Rectal smooth muscle tissue (tissue), 1 donor: ENCODE measurements around the gene ADAMTS16.

Experiments
- H3K27ac ChIP-seq: one replicate; pipeline ENCODE4 v1.7.0; 2013; ENCODE audit warnings: low read depth, low read length, inconsistent platforms
- H3K27me3 ChIP-seq: one replicate; pipeline ENCODE4 v1.7.0; 2013; ENCODE audit warnings: low read length; ENCODE audit not compliant: control insufficient read depth, insufficient read depth
- H3K36me3 ChIP-seq: one replicate; pipeline ENCODE4 v1.7.0; 2013; ENCODE audit warnings: low read length; ENCODE audit not compliant: control insufficient read depth, insufficient read depth
- H3K4me1 ChIP-seq: one replicate; pipeline ENCODE4 v1.7.0; 2013; ENCODE audit warnings: low read length; ENCODE audit not compliant: control insufficient read depth, insufficient read depth
- H3K4me3 ChIP-seq: one replicate; pipeline ENCODE4 v1.7.0; 2013; ENCODE audit warnings: low read length
- H3K9ac ChIP-seq: one replicate; pipeline ENCODE4 v1.7.0; 2013; ENCODE audit warnings: low read length

Gene ADAMTS16

DNA sequence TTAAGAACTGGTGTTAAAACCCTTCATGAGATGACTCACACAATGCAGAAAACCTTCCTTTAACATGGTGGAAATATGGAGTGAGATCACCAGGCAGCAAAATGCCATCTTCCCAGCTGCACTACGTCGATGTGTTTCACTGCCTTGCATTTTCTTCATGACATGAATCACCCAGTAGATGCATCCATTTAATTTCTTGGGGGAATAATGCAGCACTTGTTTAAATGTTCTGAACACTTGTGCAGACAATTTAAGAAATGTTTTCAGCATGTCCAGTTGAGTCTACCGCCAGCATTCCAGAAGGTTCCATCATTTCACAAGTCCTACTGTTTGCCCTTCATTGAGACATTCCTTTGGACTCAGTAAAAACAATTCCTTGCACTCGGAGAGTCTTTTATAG lies 81.6 kb downstream of the ADAMTS16 start:
- Histone ChIP-seq H3K27me3 (no peaks in the 10 kb centered on the region), H3K4me1 (no peaks in the 10 kb centered on the region), H3K36me3 (no peaks in the 10 kb centered on the region), H3K4me3 (no peak overlapping the region), H3K27ac (no peak overlapping the region), H3K9ac (no peak overlapping the region)

DNA sequence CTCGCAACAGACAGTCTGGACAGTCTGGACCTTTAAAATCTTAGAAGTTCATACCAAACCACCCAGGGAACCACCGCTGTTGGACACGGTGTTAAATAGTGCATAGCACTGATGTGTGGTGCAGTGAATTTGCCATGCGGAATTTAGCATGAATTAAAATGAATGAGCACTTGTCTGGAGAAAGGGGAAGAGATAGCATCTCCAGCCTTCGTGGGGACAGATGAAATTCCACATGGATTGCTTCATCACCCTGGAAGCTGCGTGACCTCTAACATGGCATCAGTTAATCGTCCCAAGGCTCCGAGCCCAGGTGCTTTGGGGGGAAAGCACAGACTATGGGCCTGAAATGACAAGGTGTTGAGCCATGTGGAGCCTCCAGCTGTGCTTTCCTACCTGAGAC lies 91.4 kb downstream of the ADAMTS16 start:
- H3K9ac ChIP-seq = no peak overlapping the region
- no peak overlapping the region for H3K4me3 ChIP-seq
- H3K4me1 ChIP-seq = no peaks in the 10 kb centered on the region
- H3K27ac ChIP-seq = no peak overlapping the region
- H3K36me3 ChIP-seq = no peaks in the 10 kb centered on the region
- no peaks in the 10 kb centered on the region for H3K27me3 ChIP-seq

DNA sequence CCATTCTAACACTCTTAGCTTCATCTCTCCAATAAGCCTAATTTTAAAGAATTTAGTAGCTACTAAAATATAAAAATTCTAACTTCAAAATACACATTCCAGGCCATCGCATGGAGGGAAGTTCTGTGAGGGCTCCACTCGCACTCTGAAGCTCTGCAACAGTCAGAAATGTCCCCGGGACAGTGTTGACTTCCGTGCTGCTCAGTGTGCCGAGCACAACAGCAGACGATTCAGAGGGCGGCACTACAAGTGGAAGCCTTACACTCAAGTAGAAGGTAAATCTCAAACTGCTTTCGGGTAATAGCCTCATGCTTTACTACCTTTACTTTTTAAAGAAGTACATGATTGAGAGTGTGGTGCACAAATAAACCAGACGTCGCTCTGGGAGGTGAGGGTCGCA lies 94.8 kb downstream of the ADAMTS16 start:
- Histone ChIP-seq H3K4me3 (no peak overlapping the region), H3K27ac (no peak overlapping the region), H3K4me1 (no peaks in the 10 kb centered on the region), H3K27me3 (no peaks in the 10 kb centered on the region), H3K36me3 (no peaks in the 10 kb centered on the region), H3K9ac (no peak overlapping the region)

DNA sequence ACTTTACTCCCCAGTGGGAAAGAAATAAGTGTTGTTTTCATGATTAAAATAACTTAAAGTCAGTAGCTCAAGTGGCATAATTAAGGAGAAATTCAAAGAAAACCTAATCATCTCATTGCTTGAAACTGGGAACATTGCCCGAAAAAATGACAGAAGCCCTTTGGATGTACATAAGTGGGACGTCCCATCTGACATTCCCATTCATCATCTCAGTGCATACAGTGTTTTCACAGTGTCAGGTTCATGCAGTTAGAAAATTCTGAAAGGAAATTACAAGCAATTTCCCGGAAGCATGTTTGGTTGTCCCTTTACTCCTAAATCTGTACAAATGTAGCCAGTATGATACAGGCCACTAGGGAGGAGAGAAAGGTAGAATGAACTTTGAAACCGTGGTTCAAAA lies 95.6 kb downstream of the ADAMTS16 start:
- Histone ChIP-seq H3K9ac (no peak overlapping the region), H3K4me1 (no peaks in the 10 kb centered on the region), H3K27me3 (no peaks in the 10 kb centered on the region), H3K36me3 (no peaks in the 10 kb centered on the region), H3K27ac (no peak overlapping the region), H3K4me3 (no peak overlapping the region)

DNA sequence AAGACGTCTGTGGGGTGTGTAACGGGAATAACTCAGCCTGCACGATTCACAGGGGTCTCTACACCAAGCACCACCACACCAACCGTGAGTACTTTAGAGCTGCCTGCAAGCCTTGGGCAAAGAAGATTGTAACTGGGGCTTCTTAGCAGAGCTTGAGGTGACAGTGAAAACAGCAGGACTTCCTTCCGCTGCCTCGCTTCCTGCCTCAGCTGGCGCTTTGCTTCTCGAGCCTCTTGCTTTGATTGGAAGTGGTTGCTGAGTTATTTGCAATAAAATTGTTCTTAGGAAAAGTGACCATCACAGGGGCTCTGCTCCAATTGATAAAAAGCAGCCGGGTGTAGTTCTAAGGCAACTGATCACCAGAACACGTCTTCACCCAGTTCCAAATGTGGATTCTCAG lies 99.1 kb downstream of the ADAMTS16 start:
- H3K27me3 ChIP-seq = no peaks in the 10 kb centered on the region
- H3K4me1 ChIP-seq = no peaks in the 10 kb centered on the region
- H3K9ac ChIP-seq = no peak overlapping the region
- H3K4me3 ChIP-seq = no peak overlapping the region
- H3K36me3 ChIP-seq = no peaks in the 10 kb centered on the region
- H3K27ac ChIP-seq = no peak overlapping the region

DNA sequence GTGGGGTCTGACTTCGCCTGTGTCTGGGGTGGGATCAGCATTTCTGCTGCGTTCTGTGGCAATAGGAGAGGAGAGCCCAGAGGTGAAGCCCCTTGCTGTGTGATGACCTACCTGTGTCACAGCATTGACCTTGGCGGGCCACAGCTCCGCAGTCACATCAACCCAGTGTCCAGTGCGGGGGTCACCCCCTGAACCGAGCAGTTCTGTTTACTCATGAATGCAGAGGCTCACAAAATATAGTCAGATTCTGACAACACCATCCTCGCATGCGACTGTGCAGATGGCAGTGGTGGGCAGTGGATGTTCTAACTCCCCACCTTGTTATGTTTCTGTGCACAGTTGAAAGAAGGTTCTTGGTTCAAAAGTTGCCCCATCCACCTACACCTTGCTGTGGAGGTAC lies 100.1 kb downstream of the ADAMTS16 start:
- Histone ChIP-seq H3K4me3 (no peak overlapping the region), H3K27me3 (no peaks in the 10 kb centered on the region), H3K27ac (no peak overlapping the region), H3K9ac (no peak overlapping the region), H3K36me3 (no peaks in the 10 kb centered on the region), H3K4me1 (no peaks in the 10 kb centered on the region)

DNA sequence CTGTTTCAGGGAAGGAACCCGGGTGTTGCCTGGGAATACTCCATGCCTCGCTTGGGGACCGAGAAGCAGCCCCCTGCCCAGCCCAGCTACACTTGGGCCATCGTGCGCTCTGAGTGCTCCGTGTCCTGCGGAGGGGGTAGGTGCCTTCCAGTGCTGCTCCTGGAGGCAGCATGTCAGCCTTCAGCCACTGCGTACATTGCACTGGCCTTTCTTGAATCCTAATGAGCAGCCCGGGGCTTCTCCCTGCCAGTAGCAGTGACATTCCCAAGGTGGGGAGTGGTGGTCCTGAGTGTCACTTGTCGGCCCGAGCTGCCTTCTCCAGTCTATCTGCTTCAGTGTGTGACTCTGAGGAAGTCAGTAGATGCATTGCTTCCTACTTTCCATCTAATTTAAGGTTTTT lies 101.9 kb downstream of the ADAMTS16 start:
- Histone ChIP-seq H3K36me3 (no peaks in the 10 kb centered on the region), H3K27me3 (no peaks in the 10 kb centered on the region), H3K27ac (no peak overlapping the region), H3K4me1 (no peaks in the 10 kb centered on the region), H3K4me3 (no peak overlapping the region), H3K9ac (no peak overlapping the region)

DNA sequence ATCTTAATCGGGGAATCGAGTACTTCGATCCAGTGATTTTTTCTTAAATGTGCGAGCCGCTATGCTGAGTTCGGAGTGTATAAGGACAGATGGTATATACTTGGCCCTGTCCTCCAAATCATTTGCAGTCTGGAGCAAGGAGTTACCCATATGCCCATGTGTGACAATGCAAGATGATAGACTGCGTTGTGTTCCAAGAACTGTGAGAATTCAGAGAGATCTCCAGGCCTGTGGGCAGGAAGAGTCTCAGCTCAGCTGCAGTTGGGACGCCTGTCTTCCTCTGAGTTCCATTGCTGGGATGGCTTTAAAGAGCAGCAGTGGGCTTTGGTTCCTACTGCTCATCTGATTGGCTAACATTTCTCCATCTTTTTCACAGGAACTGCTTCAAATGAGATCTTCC lies 106.6 kb downstream of the ADAMTS16 start:
- no peaks in the 10 kb centered on the region for H3K27me3 ChIP-seq
- H3K9ac ChIP-seq = no peak overlapping the region
- no peak overlapping the region for H3K4me3 ChIP-seq
- H3K27ac ChIP-seq = no peak overlapping the region
- no peaks in the 10 kb centered on the region for H3K36me3 ChIP-seq
- no peaks in the 10 kb centered on the region for H3K4me1 ChIP-seq

DNA sequence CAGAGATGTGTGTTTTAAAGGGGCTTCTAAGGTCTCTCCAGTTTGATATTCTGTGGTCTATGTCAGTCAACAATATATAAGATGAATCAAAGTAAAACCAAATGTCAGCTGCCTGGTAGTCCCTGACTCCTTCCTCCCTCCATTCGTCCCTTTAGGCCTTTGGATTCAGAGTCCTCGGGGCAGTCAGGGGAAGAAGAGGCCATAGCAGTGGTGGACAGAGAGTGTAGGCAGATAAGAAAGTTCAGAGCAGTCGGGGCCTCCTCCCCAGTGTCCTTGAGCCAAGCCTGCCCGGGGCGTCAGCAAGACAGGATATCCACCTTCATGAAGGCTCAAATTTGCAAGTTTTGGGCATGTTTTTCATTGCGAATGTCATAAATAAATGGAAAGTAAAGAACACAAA lies 110.6 kb downstream of the ADAMTS16 start:
- Histone ChIP-seq H3K9ac (no peak overlapping the region), H3K27me3 (no peaks in the 10 kb centered on the region), H3K36me3 (no peaks in the 10 kb centered on the region), H3K4me3 (no peak overlapping the region), H3K27ac (no peak overlapping the region), H3K4me1 (no peaks in the 10 kb centered on the region)

DNA sequence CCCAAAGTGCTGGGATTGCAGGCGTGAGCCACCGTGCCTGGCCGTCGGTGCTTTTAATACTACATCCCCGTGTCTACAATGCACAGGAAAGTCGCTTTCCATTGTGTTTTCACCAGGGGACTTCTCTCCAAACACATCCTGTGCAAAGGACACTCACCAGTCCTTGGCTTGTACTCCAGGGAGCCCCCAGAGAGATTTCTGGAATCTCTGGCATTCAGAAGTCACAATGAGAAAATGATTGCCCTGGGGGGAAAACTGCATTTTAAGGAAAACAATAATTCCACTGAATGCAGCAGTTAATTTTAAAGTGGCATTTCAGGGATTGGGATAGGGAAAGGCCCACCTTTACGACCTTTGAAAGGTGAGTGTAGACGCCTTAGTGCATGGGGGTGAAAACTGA lies 112.0 kb downstream of the ADAMTS16 start:
- Histone ChIP-seq H3K27ac (no peak overlapping the region), H3K27me3 (no peaks in the 10 kb centered on the region), H3K4me1 (no peaks in the 10 kb centered on the region), H3K36me3 (no peaks in the 10 kb centered on the region), H3K9ac (no peak overlapping the region), H3K4me3 (no peak overlapping the region)

DNA sequence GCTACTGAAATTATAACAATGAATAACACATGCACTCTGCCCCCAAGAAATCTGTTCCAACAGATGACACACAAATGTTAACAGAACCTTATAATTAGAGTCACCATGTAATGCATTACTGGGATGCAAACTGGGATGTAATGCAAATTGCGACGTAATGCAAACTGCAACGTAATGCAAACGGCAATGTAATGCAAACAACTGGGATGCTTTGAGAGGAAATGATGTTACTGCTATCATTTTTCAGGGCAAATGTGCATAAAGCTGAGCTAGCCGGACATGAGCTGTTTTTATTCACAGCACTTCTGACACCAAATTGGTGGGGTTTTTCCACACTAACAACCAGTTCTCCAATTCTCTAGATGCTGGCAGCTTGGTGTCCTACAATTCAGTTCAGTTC lies 117.2 kb downstream of the ADAMTS16 start:
- H3K4me3 ChIP-seq = no peak overlapping the region
- H3K27ac ChIP-seq = no peak overlapping the region
- no peak overlapping the region for H3K9ac ChIP-seq
- no peaks in the 10 kb centered on the region for H3K27me3 ChIP-seq
- no peaks in the 10 kb centered on the region for H3K36me3 ChIP-seq
- no peaks in the 10 kb centered on the region for H3K4me1 ChIP-seq

DNA sequence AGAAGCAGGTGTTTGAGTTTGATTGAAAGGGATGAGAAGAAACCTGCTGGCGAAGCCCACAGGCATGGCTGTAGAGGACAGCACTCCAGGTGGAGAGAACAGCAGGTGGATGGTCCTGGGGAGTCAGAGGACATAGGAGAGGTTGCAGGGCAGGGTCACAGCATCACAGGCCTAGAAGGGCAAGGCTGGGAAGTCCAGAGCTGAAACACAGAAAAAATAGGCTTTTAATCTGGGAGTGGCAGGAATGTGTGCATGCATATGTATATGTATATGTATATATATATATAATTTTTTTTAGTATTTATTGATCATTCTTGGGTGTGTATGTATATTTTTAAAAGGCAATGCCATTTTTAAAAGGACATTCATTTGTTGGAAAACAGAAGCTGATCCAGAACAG lies 118.4 kb downstream of the ADAMTS16 start:
- Histone ChIP-seq H3K36me3 (no peaks in the 10 kb centered on the region), H3K4me1 (no peaks in the 10 kb centered on the region), H3K9ac (no peak overlapping the region), H3K4me3 (no peak overlapping the region), H3K27me3 (no peaks in the 10 kb centered on the region), H3K27ac (no peak overlapping the region)

DNA sequence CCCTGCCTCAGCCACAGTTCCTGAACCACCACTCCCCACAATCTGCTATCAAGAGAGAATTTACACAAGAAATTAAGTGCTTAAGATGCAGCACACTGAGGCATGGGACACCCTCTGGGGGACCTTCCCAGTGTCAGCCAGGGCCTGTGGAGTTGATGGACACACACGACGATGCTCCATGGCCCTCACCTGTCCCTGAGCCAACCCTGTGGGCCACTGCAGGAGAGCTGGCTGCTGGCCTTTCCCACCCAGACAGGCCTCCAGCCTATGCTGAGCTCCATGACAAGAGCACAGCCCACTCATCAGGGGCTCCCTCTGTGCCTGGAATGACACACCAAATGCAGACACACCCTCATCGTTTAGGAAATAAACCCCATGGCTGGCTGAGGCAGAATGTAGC lies 124.6 kb downstream of the ADAMTS16 start:
- Histone ChIP-seq H3K4me1 (no peaks in the 10 kb centered on the region), H3K27me3 (no peaks in the 10 kb centered on the region), H3K27ac (no peak overlapping the region), H3K9ac (no peak overlapping the region), H3K4me3 (no peak overlapping the region), H3K36me3 (no peaks in the 10 kb centered on the region)

DNA sequence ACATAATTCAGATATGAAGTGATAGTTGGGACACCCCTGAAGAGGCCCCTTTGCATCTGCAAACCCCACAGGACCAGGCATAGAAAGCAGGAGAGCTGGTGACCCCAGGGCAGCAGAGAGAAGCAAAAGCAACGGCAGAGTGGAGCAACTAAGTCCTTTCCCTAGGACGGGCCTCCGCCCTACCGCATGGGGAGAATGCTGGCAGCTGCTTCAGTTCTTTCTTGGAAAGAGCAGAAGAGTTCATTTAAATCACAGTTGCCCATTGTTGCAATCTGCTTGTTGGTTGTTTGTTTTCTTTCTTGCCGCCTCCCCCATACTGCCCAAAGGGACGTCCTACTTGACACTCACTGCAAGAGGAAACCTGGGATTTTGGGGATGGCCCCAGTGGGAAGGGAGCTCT lies 126.2 kb downstream of the ADAMTS16 start:
- H3K4me1 ChIP-seq = no peaks in the 10 kb centered on the region
- no peaks in the 10 kb centered on the region for H3K36me3 ChIP-seq
- H3K4me3 ChIP-seq = no peak overlapping the region
- H3K9ac ChIP-seq = no peak overlapping the region
- no peaks in the 10 kb centered on the region for H3K27me3 ChIP-seq
- no peak overlapping the region for H3K27ac ChIP-seq
